Measurements from ENCODE around the gene MTRR. TPM values are rescaled to one million over a fixed set of nuclear protein-coding genes. Genes with fewer than 3 reads are reported as not detected.

MTRR gene
- total RNA-seq, 1 donor from 2014 or later: 45.6 TPM

- peak; percentile 67 for DNase-seq (ENCODE audit: low spot score)
- peak; percentile 93 for ATAC-seq
- intact Hi-C loops (cut with DNase I): no loop called here
Measured at GRCh38 chr5:7927466-7928375, 58.8 kb downstream of the MTRR start.

GRCh38 chr5:7930011-7930410, 61.1 kb downstream of the MTRR start:
- intact Hi-C loops (cut with DNase I): no loop called here
- ATAC-seq (no peak), DNase-seq (ENCODE audit: low spot score) (no peak)

GRCh38 chr5:7941692-7942091, 72.7 kb downstream of the MTRR start:
- ATAC-seq: no peak
- no peak for DNase-seq (ENCODE audit: low spot score)
- intact Hi-C loops (cut with DNase I): no loop called here

- no peak for DNase-seq (ENCODE audit: low spot score)
- ATAC-seq: no peak
- intact Hi-C loops (cut with DNase I): no loop called here
Measured at GRCh38 chr5:7947301-7947700, 78.4 kb downstream of the MTRR start.

Other genes with a start within 250 kb of the MTRR start
- 0.36 TPM for gene CFAP90, start 18.0 kb upstream of the MTRR start, total RNA-seq
- 6.0 TPM for gene FASTKD3, start 117 bp upstream of the MTRR start, total RNA-seq

Data from sciatic nerve (tissue), 2 donors.